GM10248 (cell line): ENCODE measurements around the gene SFSWAP.

Source experiments
- CTCF ChIA-PET: fragments of 300-600 bp; sonication (Branson Sonifier 250); formaldehyde crosslinking; extraction: SDS; loops from one replicate; lab custom pipeline; 2021; ENCODE audit warnings: antibody characterized with exemption; lab: Yijun Ruan, JAX
- POLR2A ChIA-PET: fragments of 350-650 bp; sonication (Branson Sonifier 250); formaldehyde crosslinking; extraction: SDS; loops from one replicate; lab custom pipeline; 2020; ENCODE audit warnings: antibody characterized with exemption; lab: Yijun Ruan, JAX
- DNase-seq: peaks from one replicate; pipeline ENCODE4 v3.0.0; 2012; ENCODE audit errors: extremely low spot score
- TF ChIP-seq, protein P1 (sequence below): IDR thresholded peaks from 2 replicates; pipeline ENCODE4 v1.5.1; 2012; ENCODE audit warnings: mild to moderate bottlenecking, low read depth; ENCODE audit errors: extremely low read depth, missing control alignments, control extremely low read depth

The SFSWAP gene

DNA sequence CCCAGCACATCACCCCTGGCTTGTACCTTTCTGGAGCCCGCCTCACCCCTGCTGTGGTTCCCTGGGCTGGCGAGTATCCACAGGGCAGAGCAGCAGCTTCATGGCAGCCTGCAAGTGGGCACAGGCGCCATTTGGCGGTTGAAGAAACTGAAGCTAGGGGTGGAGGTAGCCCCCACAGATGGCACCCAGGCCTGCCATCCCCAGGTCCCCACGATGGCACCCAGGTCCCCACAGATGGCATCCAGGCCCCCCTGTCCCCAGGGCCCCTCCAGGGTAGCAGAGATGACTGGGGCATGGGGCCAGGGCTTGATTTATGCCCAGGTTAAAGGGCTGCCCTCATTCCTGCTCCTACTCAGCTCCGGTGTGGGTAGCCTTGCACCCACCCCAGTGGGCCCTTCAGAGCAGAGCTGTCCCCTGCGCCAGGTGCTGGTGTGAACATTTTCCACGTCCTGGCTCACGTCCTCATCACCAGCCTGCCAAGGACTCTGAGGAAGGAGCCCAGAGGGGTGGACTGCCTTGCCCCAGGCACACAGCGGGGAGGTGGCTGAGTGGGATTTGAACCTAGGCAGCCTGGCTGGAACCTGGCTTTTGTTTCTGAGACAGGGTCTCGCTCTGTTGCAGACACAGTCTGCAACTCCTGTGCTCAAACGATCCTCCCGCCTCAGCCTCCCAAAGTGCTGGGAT lies 126.0 kb downstream of the SFSWAP start:
- ChIA-PET POLR2A (no interaction called here), CTCF (interaction anchor here (2.6 kb wide), 1 partner anchor 113 kb away, joined by 15 read pairs; the partner anchor contains the start of gene EP400)
- DNase-seq, result no peak
- TF ChIP-seq, protein P1, sequence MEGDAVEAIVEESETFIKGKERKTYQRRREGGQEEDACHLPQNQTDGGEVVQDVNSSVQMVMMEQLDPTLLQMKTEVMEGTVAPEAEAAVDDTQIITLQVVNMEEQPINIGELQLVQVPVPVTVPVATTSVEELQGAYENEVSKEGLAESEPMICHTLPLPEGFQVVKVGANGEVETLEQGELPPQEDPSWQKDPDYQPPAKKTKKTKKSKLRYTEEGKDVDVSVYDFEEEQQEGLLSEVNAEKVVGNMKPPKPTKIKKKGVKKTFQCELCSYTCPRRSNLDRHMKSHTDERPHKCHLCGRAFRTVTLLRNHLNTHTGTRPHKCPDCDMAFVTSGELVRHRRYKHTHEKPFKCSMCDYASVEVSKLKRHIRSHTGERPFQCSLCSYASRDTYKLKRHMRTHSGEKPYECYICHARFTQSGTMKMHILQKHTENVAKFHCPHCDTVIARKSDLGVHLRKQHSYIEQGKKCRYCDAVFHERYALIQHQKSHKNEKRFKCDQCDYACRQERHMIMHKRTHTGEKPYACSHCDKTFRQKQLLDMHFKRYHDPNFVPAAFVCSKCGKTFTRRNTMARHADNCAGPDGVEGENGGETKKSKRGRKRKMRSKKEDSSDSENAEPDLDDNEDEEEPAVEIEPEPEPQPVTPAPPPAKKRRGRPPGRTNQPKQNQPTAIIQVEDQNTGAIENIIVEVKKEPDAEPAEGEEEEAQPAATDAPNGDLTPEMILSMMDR, result no peak

DNA sequence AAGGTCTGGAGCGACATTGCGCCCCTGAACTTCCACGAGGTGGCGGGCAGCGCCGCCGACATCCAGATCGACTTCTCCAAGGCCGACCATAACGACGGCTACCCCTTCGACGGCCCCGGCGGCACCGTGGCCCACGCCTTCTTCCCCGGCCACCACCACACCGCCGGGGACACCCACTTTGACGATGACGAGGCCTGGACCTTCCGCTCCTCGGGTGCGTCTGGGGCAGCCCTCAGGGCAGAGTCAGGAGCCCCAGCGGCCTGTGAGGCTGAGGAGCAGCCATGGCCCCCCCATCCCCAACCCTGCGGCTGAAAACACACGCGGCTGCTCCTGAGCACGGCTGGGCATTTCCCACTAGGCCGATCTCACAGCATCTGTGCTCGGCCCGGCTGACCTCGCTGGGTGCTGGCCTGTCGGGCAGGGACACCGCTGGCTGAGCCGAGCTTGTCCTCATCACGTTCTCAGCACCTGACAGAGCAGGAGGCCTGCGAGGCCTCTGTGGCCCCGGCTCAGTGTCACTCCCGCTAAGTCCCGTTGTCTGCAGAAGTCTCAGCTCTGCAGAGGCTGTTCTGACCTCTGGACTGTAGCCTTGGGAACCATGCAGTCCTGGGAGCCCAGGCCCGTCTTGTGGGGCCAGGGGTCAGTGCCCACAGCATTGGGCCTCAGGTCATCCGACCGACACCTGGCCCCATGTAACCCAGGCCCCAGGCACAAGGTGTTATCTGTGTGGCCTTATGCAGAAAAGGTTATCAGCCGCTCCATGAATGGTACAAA lies 129.9 kb downstream of the SFSWAP start:
- ChIA-PET POLR2A (no interaction called here), CTCF (no interaction called here)
- no peak for DNase-seq
- TF ChIP-seq, protein P1, result no peak

DNA sequence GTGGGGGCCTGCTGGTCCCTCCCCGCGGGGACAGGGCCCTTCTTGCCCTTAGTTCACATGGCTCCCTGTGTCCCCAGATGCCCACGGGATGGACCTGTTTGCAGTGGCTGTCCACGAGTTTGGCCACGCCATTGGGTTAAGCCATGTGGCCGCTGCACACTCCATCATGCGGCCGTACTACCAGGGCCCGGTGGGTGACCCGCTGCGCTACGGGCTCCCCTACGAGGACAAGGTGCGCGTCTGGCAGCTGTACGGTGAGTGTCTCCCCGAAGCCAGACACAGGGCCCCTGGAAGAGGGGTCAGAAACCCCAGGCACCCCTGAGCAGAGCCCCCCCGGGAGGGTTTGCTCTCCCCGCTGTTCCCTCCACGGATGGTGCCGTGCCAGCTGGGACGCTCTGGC lies 130.7 kb downstream of the SFSWAP start:
- CTCF ChIA-PET, result no interaction called here
- TF ChIP-seq, protein P1, result no peak
- DNase-seq, result no peak
- POLR2A ChIA-PET, result no interaction called here

DNA sequence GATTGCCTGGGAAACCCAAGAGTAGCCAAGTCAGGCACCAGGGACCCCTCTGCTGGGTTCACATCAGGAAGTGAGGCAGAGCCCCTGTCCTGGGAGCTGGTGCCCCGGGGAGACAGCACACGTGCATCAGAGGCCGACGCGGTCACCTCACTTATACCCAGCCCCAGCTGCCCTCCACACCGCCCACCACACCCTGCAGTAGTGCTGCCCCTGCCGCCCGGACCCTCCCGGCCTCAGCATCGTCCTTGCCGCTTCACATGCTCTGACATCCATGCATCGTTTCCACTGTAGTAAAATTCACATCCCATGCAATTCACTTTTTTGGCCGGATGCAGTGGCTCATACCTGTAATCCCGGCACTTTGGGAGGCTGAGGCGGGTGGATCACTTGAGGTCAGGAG lies 131.3 kb downstream of the SFSWAP start:
- CTCF ChIA-PET, result no interaction called here
- POLR2A ChIA-PET, result no interaction called here
- TF ChIP-seq, protein P1, result no peak
- DNase-seq, result no peak

DNA sequence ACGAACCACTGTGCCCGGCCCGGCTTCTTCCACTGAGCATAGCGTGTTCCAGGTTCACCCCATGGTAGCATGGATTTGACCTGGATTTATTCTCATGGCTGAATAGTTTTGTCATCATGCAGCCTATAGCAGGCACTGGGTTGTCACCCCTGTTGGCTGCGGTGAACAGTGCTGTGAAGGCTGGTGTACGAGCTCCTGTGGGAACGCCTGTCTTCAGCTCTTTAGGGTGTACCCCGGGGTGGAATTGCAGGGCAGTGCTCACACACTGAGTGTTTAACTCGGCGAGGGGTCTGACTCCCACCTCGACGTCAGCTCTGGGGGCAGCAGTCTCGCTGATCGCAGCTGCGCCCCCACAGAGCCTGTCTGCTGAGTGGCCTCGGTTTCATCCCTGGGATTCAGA lies 132.6 kb downstream of the SFSWAP start:
- TF ChIP-seq, protein P1, result no peak
- POLR2A ChIA-PET, result no interaction called here
- DNase-seq, result no peak
- CTCF ChIA-PET, result interaction anchor here (1.2 kb wide), 1 partner anchor 8 kb away, joined by 4 read pairs; no protein-coding TSS in a partner anchor

DNA sequence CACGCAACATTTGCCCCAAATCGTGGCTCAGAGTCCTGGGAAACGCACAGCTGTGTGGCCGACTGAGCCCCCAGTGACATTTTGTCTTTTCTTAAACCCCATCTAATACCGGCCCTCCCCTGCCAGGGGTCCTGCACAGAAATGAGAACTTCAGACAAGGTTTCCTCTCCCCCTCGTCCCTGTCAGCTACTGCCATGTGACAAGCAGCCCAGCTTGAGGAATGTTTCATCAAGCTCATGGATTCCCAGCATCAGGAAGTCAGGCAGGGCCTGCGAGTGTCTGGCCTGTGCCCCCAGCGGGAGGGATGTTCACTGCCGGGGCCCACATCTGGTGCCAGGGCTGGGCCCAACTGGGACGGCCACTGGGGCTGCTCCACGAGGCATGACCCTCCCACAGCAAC lies 133.2 kb downstream of the SFSWAP start:
- TF ChIP-seq, protein P1, result no peak
- no peak for DNase-seq
- CTCF ChIA-PET, result interaction anchor here (1.2 kb wide), 1 partner anchor 9 kb away, joined by 4 read pairs; no protein-coding TSS in a partner anchor
- POLR2A ChIA-PET, result no interaction called here
